Upper lobe of right lung (tissue), 1 donor: ENCODE data around the gene UBE2J2. TPM values are rescaled to one million over a fixed set of nuclear protein-coding genes. Genes with fewer than 3 reads are reported as not detected.

ENCODE experiments used
- ATAC-seq: fragments of 200-7000 bp; cut with Tn5 transposase; one replicate; pipeline ENCODE4 v1.9.1; 2020; ENCODE audit warnings: mild to moderate bottlenecking, moderate library complexity
- DNase-seq: peaks from one replicate; pipeline ENCODE4 v3.0.0-alpha.2; 2020
- H3K27ac ChIP-seq: fragments of 200-600 bp; one replicate; pipeline ENCODE4 v1.8.0; 2022
- H3K27me3 ChIP-seq: fragments of 200-600 bp; one replicate; pipeline ENCODE4 v1.8.0; 2022; ENCODE audit warnings: mild to moderate bottlenecking
- H3K36me3 ChIP-seq: fragments of 200-600 bp; one replicate; pipeline ENCODE4 v1.8.0; 2022
- H3K4me1 ChIP-seq: fragments of 200-600 bp; one replicate; pipeline ENCODE4 v1.8.0; 2022
- H3K4me3 ChIP-seq: fragments of 200-600 bp; one replicate; pipeline ENCODE4 v1.8.0; 2022; ENCODE audit warnings: mild to moderate bottlenecking
- H3K9me3 ChIP-seq: fragments of 200-600 bp; one replicate; pipeline ENCODE4 v1.8.0; 2022
- intact Hi-C: fragments of 100-400 bp; cut with DNase I; formaldehyde crosslinking; loops from one replicate; pipeline ENCODE4 v1.11.0; 2022
- long read RNA-seq: library from polyadenylated mRNA; unstranded; transcript quantifications from one replicate; pipeline ENCODE4 v2.0.0, GENCODE V29; 2021
- total RNA-seq: library from RNA; stranded (reverse); fragmentation: NEBNext Ultra II Directional; extraction: Animal tissue kit (Norgen Biotek cat#: 25700); gene quantifications from one replicate; pipeline ENCODE4 v1.2.1, GENCODE V29; 2021
- TF ChIP-seq, protein P1 (sequence below): fragments of 200-600 bp; IDR thresholded peaks from one replicate; pipeline ENCODE4 v1.8.0; 2022; ENCODE audit warnings: antibody characterized with exemption
- donor health status: DM: no; HTN: yes; CAD: no; lungs with severe emphysema.

The UBE2J2 gene
- 52.5 TPM for total RNA-seq
- long read RNA-seq, transcript UBE2J2-210 (8 exons, 1,256 nt): minor isoform, 7 of 98 reads
- long read RNA-seq, transcript UBE2J2-202 (7 exons, 1,733 nt): major isoform, 59 of 98 reads
- long read RNA-seq, partial matches to known transcripts: 2 of 98 reads
- long read RNA-seq, other reads (novel, unspliced or antisense): 21 of 98 reads

GRCh38 chr1:1273512-1274298, at the start of gene UBE2J2:
UBE2J2 (minus strand) TSS chr1:1273854; CDS start chr1:1267992, 5,862 bp downstream.
- DNase-seq (peak; percentile 98), ATAC-seq (peak; percentile 97)
- H3K27me3 ChIP-seq: no peaks in the 10 kb centered on the region
- H3K4me1 ChIP-seq: peaks cover 37% of the 10 kb centered on the region
- intact Hi-C loops: no loop called here
- H3K36me3 ChIP-seq: no peaks in the 10 kb centered on the region
- peak within 1 kb of the TSS; percentile 78 for H3K27ac ChIP-seq
- TF ChIP-seq, protein P1, sequence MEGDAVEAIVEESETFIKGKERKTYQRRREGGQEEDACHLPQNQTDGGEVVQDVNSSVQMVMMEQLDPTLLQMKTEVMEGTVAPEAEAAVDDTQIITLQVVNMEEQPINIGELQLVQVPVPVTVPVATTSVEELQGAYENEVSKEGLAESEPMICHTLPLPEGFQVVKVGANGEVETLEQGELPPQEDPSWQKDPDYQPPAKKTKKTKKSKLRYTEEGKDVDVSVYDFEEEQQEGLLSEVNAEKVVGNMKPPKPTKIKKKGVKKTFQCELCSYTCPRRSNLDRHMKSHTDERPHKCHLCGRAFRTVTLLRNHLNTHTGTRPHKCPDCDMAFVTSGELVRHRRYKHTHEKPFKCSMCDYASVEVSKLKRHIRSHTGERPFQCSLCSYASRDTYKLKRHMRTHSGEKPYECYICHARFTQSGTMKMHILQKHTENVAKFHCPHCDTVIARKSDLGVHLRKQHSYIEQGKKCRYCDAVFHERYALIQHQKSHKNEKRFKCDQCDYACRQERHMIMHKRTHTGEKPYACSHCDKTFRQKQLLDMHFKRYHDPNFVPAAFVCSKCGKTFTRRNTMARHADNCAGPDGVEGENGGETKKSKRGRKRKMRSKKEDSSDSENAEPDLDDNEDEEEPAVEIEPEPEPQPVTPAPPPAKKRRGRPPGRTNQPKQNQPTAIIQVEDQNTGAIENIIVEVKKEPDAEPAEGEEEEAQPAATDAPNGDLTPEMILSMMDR: no peak
- peak within 1 kb of the TSS; percentile 86 for H3K4me3 ChIP-seq
- no peaks in the 10 kb centered on the region for H3K9me3 ChIP-seq

DNA sequence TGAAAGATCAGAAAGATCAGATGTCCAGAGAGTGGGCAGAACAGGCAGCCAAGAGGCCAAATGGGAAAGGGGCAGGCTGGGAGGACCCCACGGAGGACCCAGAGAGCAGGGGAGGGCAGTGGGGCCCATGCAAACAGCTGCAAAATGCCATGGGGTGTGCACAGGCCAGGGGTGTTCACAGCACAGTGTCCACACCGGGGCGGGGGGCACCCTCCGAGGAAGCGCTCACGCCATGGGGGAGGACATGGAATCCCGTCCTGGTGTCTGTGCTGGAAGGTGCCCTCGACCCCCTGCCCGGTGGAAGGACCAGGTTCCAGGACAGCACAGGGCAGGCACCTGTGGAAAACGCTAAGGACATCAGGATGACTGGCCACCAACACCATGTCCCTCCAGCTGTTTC, 49.3 kb upstream of the UBE2J2 start:
- Histone ChIP-seq H3K4me3 (no peak overlapping the region), H3K27ac (no peak overlapping the region), H3K27me3 (no peaks in the 10 kb centered on the region), H3K36me3 (peaks cover 22% of the 10 kb centered on the region), H3K4me1 (peaks cover 27% of the 10 kb centered on the region), H3K9me3 (no peaks in the 10 kb centered on the region)
- DNase-seq: no peak
- TF ChIP-seq, protein P1: no peak
- no peak for ATAC-seq
- intact Hi-C loops: no loop called here

DNA sequence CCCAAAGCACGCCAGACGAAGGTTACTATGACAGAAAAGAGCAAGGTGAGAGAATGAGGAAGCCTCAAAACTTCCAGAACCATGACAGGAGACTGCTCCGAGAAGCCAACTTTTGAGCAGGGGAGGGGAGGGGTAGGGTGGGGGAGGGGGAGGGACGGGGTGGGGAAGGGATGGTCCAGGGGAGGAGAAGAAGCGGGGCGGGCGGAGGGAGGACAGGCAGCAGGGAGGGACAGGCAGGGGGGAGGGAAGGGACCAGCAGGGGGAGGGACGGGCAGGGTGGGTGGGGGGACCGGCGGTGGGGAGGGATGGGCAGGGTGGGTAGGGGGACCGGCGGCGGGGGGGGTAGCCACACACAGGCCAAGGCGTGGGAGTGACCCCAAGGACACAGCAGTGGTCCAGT, 48.8 kb upstream of the UBE2J2 start:
- DNase-seq (no peak), ATAC-seq (no peak)
- Histone ChIP-seq H3K27ac (no peak overlapping the region), H3K4me1 (peaks cover 32% of the 10 kb centered on the region), H3K4me3 (no peak overlapping the region), H3K27me3 (no peaks in the 10 kb centered on the region), H3K9me3 (no peaks in the 10 kb centered on the region), H3K36me3 (peaks cover 21% of the 10 kb centered on the region)
- intact Hi-C loops: no loop called here
- TF ChIP-seq, protein P1: no peak

GRCh38 chr1:1321477-1321876, 47.8 kb upstream of the UBE2J2 start:
- no peak overlapping the region for H3K27ac ChIP-seq
- H3K4me3 ChIP-seq: no peak overlapping the region

DNA sequence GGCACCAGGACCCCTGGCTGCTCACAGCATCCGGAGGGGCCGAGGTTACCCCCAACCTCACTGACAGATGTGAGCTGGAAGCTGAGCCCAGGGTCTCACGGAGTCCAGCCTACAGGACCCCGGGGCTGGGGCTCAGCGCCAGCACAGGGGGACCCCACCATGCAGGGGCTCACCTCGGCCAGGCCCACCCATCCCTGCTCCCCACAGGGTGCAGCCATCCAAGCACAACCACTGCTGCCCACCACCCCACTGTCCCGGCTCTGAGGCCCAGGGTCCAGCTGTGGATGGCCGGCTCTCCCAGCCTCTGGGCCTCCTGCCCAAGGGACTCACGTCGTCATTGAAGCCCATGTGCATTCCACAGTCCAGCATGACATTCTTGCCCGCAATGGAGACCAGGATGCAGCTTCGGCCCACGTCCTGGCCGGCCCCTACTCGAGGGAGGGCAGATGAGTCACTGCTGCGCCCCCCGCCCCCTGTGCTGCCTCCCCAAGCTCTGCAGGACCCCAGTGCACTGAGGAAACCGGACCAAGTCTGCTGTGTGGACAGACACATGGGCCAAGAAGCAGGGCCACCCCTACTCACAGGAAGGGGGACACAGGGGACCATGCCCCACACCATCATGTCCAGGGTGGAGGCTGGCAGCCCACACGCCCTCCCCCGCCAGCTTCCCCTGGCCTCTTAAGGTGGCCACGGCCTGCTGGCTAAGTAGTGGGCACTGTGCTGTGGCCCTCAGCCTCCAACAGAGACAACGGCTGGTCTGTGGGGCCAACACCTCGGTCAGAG, 47.2 kb upstream of the UBE2J2 start:
- Histone ChIP-seq H3K9me3 (no peaks in the 10 kb centered on the region), H3K27ac (no peak overlapping the region), H3K4me3 (no peak overlapping the region), H3K36me3 (peaks cover 20% of the 10 kb centered on the region), H3K27me3 (no peaks in the 10 kb centered on the region), H3K4me1 (peaks cover 31% of the 10 kb centered on the region)
- intact Hi-C loops: no loop called here
- TF ChIP-seq, protein P1: no peak
- ATAC-seq: no peak
- no peak for DNase-seq

More at GRCh38 chr1:1321477-1321876, 47.8 kb upstream of the UBE2J2 start:
- no peak for DNase-seq
- ATAC-seq: no peak
- no peaks in the 10 kb centered on the region for H3K9me3 ChIP-seq
- no peaks in the 10 kb centered on the region for H3K27me3 ChIP-seq
- H3K36me3 ChIP-seq: peaks cover 20% of the 10 kb centered on the region
- H3K4me1 ChIP-seq: peaks cover 34% of the 10 kb centered on the region
- TF ChIP-seq, protein P1: no peak
- intact Hi-C loops: no loop called here
